Heart left ventricle (tissue), 16 donors: ENCODE data around the gene INHBE. TPM values are rescaled to one million over a fixed set of nuclear protein-coding genes. Genes with fewer than 3 reads are reported as not detected.

ENCODE experiments used
- ATAC-seq, 4 donors: fragments of 200-7000 bp; cut with Tn5 transposase; one replicate each; pipeline ENCODE4 v1.9.1; 2020 to 2022; ENCODE audit warnings: moderate library complexity in 4 of 4, mild to moderate bottlenecking in 3 of 4, moderate number of reproducible peaks in 1 of 4
- DNase-seq, 5 donors: peaks; one replicate each; pipeline ENCODE4 v3.0.0-alpha.2; 2020
- H3K27ac ChIP-seq, 12 donors: fragments of 200-600 bp; sonication (generic) in 4 of 12; one replicate each; pipeline versions ENCODE4 v1.5.0 to v1.8.0; 2016 to 2022; ENCODE audit warnings: mild to moderate bottlenecking in 2 of 12
- H3K27me3 ChIP-seq, 9 donors: fragments of 200-600 bp; sonication (generic) in 2 of 9; one replicate each; pipeline versions ENCODE4 v1.5.1 to v1.8.0; 2016 to 2022; ENCODE audit warnings: mild to moderate bottlenecking in 3 of 9
- H3K36me3 ChIP-seq, 9 donors: fragments of 200-600 bp; sonication (generic) in 2 of 9; one replicate each; pipeline versions ENCODE4 v1.5.0 to v1.8.0; 2018 to 2022; ENCODE audit warnings: mild to moderate bottlenecking in 2 of 9
- H3K4me1 ChIP-seq, 12 donors: fragments of 200-600 bp; sonication (generic) in 4 of 12; one replicate each; pipeline versions ENCODE4 v1.5.0 to v1.8.0; 2016 to 2022; ENCODE audit warnings: mild to moderate bottlenecking in 3 of 12
- H3K4me3 ChIP-seq, 12 donors: fragments of 200-600 bp; sonication (generic) in 4 of 12; one replicate each; pipeline versions ENCODE4 v1.5.0 to v1.8.0; 2017 to 2022; ENCODE audit warnings: mild to moderate bottlenecking in 9 of 12, moderate library complexity in 4 of 12
- H3K9me3 ChIP-seq, 12 donors: fragments of 200-600 bp; sonication (generic) in 4 of 12; one replicate each; pipeline versions ENCODE4 v1.5.0 to v1.8.0; 2016 to 2022; ENCODE audit warnings: mild to moderate bottlenecking in 1 of 12
- POLR2A ChIP-seq, 2 donors: fragments of 450-650 bp; IDR thresholded peaks; one replicate each; pipeline ENCODE4 v1.6.1; 2017; ENCODE audit warnings: antibody characterized with exemption in 2 of 2, mild to moderate bottlenecking in 2 of 2, moderate library complexity in 2 of 2
- WGBS, 4 donors: extraction: QIAGEN DNeasy Blood & Tissue Kit in 2 of 4; methylation state at CpG; one replicate each; pipeline versions ENCODE4 v1.1.5 to v1.1.7; 2013 to 2018; 5-methylcytosine and 5-hydroxymethylcytosine counted together
- intact Hi-C, 10 donors: fragments of 100-400 bp; cut with DNase I; formaldehyde crosslinking; loops; one replicate each; pipeline versions ENCODE4 v1.11.1 to v1.14.2; 2022
- polyA plus RNA-seq, 2 donors: library from polyadenylated mRNA; stranded (reverse); fragments of 200-250 nt; gene quantifications; one replicate each; pipeline ENCODE4 v1.2.3, GENCODE V29; 2013
- total RNA-seq, 9 donors: library from RNA; depleted of rRNA in 2 of 9; stranded (reverse); fragments of >200 nt in 2 of 9; fragmentation: NEBNext Ultra II Directional in 3 of 9; extraction: Animal tissue kit (Norgen Biotek cat#: 25700) in 3 of 9; gene quantifications; one replicate each; pipeline versions ENCODE4 v1.1.0 to v1.2.4, GENCODE V29; 2016 to 2023
- TF ChIP-seq, protein P1 (sequence below), 12 donors: fragments of 200-600 bp; sonication (generic) in 4 of 12; IDR thresholded peaks; one replicate each; pipeline versions ENCODE4 v1.5.0 to v1.8.0; 2018 to 2022; ENCODE audit warnings: antibody characterized with exemption in 12 of 12, mild to moderate bottlenecking in 5 of 12
- donor health status: ischemic (EF 13 %, LVEDD 7.1; RV severe dilation, severe dysfunction).
- donor health status: healthy with polysubstance abuse.
- donor health status: DM: no; HTN: yes; CAD: no.
- donor health status: DM: no; HTN: no; CAD: no.
- donor health status: ischemic (EF 25% LVEDD 6.9; RV normal size, moderate dysfunction).
- donor health status: ischemic (EF 25% LVEDD 5.7; RV mildly dilated, moderate dysfunction).
- donor health status: healthy.
- donor health status: DM: yes; HTN: yes; CAD: no.
- donor health status: ischemic (EF 35%, LVEDD 5.7; RV mildly dilated, moderate dysfunction).
- donor health status: nonischemic (EF 11% LVEDD 7.7; RV severe dilation, severe dysfunction).
- donor health status: DM: yes; HTN: yes; CAD: no.
- donor health status: PGD.
- donor health status: ischemic (EF 29% LVEDD 5.4; RV normal size, mild dysfunction).
- donor health status: nonischemic (EF 23%, LVEDD 6.1; RV moderate dilation, normal function).

The INHBE gene
- total and polyA plus RNA-seq, 11 donors, result 0.03 to 0.64 TPM; not detected in 9

DNA sequence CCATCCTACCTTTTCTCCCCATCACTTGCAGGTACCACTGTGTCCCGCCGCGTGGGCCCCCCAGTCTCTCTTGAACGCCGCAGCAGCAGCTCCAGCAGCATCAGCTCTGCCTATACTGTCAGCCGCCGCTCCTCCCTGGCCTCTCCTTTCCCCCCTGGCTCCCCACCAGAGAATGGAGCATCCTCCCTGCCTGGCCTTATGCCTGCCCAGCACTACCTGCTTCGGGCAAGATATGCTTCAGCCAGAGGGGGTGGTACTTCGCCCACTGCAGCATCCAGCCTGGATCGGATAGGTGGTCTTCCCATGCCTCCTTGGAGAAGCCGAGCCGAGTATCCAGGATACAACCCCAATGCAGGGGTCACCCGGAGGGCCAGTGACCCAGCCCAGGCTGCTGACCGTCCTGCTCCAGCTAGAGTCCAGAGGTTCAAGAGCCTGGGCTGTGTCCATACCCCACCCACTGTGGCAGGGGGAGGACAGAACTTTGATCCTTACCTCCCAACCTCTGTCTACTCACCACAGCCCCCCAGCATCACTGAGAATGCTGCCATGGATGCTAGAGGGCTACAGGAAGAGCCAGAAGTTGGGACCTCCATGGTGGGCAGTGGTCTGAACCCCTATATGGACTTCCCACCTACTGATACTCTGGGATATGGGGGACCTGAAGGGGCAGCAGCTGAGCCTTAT, 15.3 kb downstream of the INHBE start:
- H3K36me3 ChIP-seq, result peaks cover 0 to 72% (median 0%) of the 10 kb centered on the region in 9 donors
- WGBS, 4 donors, result 86 to 94% (median 93%) methylated on average over 9 to 14 of the region's 14 CpGs
- no peak for DNase-seq
- peaks cover 0 to 15% (median 5%) of the 10 kb centered on the region in 12 donors for H3K4me1 ChIP-seq
- peaks cover 4 to 41% (median 22%) of the 10 kb centered on the region in 9 donors for H3K27me3 ChIP-seq
- TF ChIP-seq, protein P1, sequence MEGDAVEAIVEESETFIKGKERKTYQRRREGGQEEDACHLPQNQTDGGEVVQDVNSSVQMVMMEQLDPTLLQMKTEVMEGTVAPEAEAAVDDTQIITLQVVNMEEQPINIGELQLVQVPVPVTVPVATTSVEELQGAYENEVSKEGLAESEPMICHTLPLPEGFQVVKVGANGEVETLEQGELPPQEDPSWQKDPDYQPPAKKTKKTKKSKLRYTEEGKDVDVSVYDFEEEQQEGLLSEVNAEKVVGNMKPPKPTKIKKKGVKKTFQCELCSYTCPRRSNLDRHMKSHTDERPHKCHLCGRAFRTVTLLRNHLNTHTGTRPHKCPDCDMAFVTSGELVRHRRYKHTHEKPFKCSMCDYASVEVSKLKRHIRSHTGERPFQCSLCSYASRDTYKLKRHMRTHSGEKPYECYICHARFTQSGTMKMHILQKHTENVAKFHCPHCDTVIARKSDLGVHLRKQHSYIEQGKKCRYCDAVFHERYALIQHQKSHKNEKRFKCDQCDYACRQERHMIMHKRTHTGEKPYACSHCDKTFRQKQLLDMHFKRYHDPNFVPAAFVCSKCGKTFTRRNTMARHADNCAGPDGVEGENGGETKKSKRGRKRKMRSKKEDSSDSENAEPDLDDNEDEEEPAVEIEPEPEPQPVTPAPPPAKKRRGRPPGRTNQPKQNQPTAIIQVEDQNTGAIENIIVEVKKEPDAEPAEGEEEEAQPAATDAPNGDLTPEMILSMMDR (IDR thresholded peaks at IDR 0.05), result no peak
- no peak for TF ChIP-seq POLR2A (IDR thresholded peaks at IDR 0.05)
- no peak overlapping the region for H3K27ac ChIP-seq
- ATAC-seq, result no peak
- intact Hi-C loops, result no loop called here
- H3K4me3 ChIP-seq, result no peak overlapping the region
- H3K9me3 ChIP-seq, result no peaks in the 10 kb centered on the region

DNA sequence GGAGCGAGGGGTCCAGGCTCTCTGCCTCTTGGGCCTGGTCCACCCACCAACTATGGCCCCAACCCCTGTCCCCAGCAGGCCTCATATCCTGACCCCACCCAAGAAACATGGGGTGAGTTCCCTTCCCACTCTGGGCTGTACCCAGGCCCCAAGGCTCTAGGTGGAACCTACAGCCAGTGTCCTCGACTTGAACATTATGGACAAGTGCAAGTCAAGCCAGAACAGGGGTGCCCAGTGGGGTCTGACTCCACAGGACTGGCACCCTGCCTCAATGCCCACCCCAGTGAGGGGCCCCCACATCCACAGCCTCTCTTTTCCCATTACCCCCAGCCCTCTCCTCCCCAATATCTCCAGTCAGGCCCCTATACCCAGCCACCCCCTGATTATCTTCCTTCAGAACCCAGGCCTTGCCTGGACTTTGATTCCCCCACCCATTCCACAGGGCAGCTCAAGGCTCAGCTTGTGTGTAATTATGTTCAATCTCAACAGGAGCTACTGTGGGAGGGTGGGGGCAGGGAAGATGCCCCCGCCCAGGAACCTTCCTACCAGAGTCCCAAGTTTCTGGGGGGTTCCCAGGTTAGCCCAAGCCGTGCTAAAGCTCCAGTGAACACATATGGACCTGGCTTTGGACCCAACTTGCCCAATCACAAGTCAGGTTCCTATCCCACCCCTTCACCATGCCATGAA, 16.0 kb downstream of the INHBE start:
- no peaks in the 10 kb centered on the region for H3K9me3 ChIP-seq
- no peak overlapping the region for H3K27ac ChIP-seq
- ATAC-seq, result no peak
- H3K4me3 ChIP-seq, result no peak overlapping the region
- peaks cover 8 to 48% (median 29%) of the 10 kb centered on the region in 9 donors for H3K27me3 ChIP-seq
- peaks cover 0 to 22% (median 12%) of the 10 kb centered on the region in 12 donors for H3K4me1 ChIP-seq
- DNase-seq, result no peak
- H3K36me3 ChIP-seq, result peaks cover 0 to 72% (median 0%) of the 10 kb centered on the region in 9 donors
- WGBS, 4 donors, result 85 to 100% (median 87%) methylated on average over 4 of the region's 4 CpGs
- intact Hi-C loops, result no loop called here
- no peak for TF ChIP-seq POLR2A (IDR thresholded peaks at IDR 0.05)
- TF ChIP-seq, protein P1 (IDR thresholded peaks at IDR 0.05), result no peak

- ATAC-seq (no peak), DNase-seq (no peak)
- Histone ChIP-seq H3K27ac (no peak overlapping the region), H3K4me1 (peaks cover 0 to 24% (median 15%) of the 10 kb centered on the region in 12 donors), H3K9me3 (no peaks in the 10 kb centered on the region), H3K36me3 (peaks cover 0 to 72% (median 0%) of the 10 kb centered on the region in 9 donors), H3K4me3 (no peak overlapping the region), H3K27me3 (peaks cover 14 to 53% (median 34%) of the 10 kb centered on the region in 9 donors)
- no peak for TF ChIP-seq POLR2A (IDR thresholded peaks at IDR 0.05)
- TF ChIP-seq, protein P1 (IDR thresholded peaks at IDR 0.05), result no peak
- intact Hi-C loops, result no loop called here
- WGBS, 4 donors, result 84 to 91% (median 85%) methylated on average over 2 to 3 of the region's 3 CpGs
Observed at GRCh38 chr12:57471661-57472060, 16.6 kb downstream of the INHBE start.

GRCh38 chr12:57472391-57472790, 17.3 kb downstream of the INHBE start:
- Histone ChIP-seq H3K4me1 (peaks cover 0 to 24% (median 15%) of the 10 kb centered on the region in 12 donors), H3K27me3 (peaks cover 14 to 56% (median 35%) of the 10 kb centered on the region in 9 donors), H3K9me3 (no peaks in the 10 kb centered on the region), H3K4me3 (no peak overlapping the region), H3K36me3 (peaks cover 0 to 72% (median 0%) of the 10 kb centered on the region in 9 donors), H3K27ac (no peak overlapping the region)
- TF ChIP-seq, protein P1 (IDR thresholded peaks at IDR 0.05), result no peak
- WGBS, 4 donors, result 77 to 84% (median 80%) methylated on average over 3 of the region's 3 CpGs
- intact Hi-C loops, result no loop called here
- no peak for DNase-seq
- no peak for ATAC-seq
